ENCODE measurements around the gene RBBP8. TPM values are rescaled to one million over a fixed set of nuclear protein-coding genes. Genes with fewer than 3 reads are reported as not detected.
A peak's percentile ranks its signal among the peaks of the same experiment; 100 is the strongest.

Gene RBBP8
- total RNA-seq, 1 donor from 2014 or later, result 30.4 TPM

- H3K27me3 ChIP-seq, result no peaks in the 10 kb centered on the region
- TF ChIP-seq CTCF (IDR thresholded peaks at IDR 0.05), result no peak
- H3K36me3 ChIP-seq, result no peaks in the 10 kb centered on the region
- intact Hi-C loops (cut with DNase I), result no loop called here
- no peaks in the 10 kb centered on the region for H3K4me1 ChIP-seq
- DNase-seq (no peak), ATAC-seq (no peak)
- H3K27ac ChIP-seq, result no peak overlapping the region
- H3K9me3 ChIP-seq, result no peaks in the 10 kb centered on the region
- H3K4me3 ChIP-seq, result no peak overlapping the region
These were observed 8.5 kb upstream of the RBBP8 start for GRCh38 chr18:22924589-22924988.

GRCh38 chr18:22926454-22926853 is 6.7 kb upstream of the RBBP8 start:
- H3K27me3 ChIP-seq, result no peaks in the 10 kb centered on the region
- no peak overlapping the region for H3K27ac ChIP-seq
- H3K36me3 ChIP-seq, result no peaks in the 10 kb centered on the region
- intact Hi-C loops (cut with DNase I), result no loop called here
- H3K9me3 ChIP-seq, result no peaks in the 10 kb centered on the region
- ATAC-seq (no peak), DNase-seq (no peak)
- H3K4me3 ChIP-seq, result no peak overlapping the region
- no peak for TF ChIP-seq CTCF (IDR thresholded peaks at IDR 0.05)
- H3K4me1 ChIP-seq, result no peaks in the 10 kb centered on the region

- no peak for DNase-seq
- no peak for TF ChIP-seq CTCF (IDR thresholded peaks at IDR 0.05)
- no peak overlapping the region for H3K27ac ChIP-seq
These were observed 4.8 kb upstream of the RBBP8 start for GRCh38 chr18:22928339-22928738.

GRCh38 chr18:22930089-22930713 is 2.9 kb upstream of the RBBP8 start:
- H3K4me1 ChIP-seq, result no peaks in the 10 kb centered on the region
- ATAC-seq (peak; percentile 65), DNase-seq (peak; percentile 70)
- intact Hi-C loops (cut with DNase I), result no loop called here
- H3K36me3 ChIP-seq, result no peaks in the 10 kb centered on the region
- no peak overlapping the region for H3K4me3 ChIP-seq
- no peak overlapping the region for H3K27ac ChIP-seq
- no peaks in the 10 kb centered on the region for H3K9me3 ChIP-seq
- no peaks in the 10 kb centered on the region for H3K27me3 ChIP-seq
- TF ChIP-seq CTCF (IDR thresholded peaks at IDR 0.05), result peak; percentile 75

More at GRCh38 chr18:22928339-22928738, 4.8 kb upstream of the RBBP8 start:
- H3K9me3 ChIP-seq, result no peaks in the 10 kb centered on the region
- H3K36me3 ChIP-seq, result no peaks in the 10 kb centered on the region
- H3K4me1 ChIP-seq, result no peaks in the 10 kb centered on the region
- H3K27me3 ChIP-seq, result no peaks in the 10 kb centered on the region
- no peak overlapping the region for H3K4me3 ChIP-seq
- intact Hi-C loops (cut with DNase I), result no loop called here
- ATAC-seq, result no peak

GRCh38 chr18:22932885-22933205 is 283 bp upstream of the RBBP8 start:
- Histone ChIP-seq H3K36me3 (peaks cover 8% of the 10 kb centered on the region), H3K9me3 (no peaks in the 10 kb centered on the region), H3K4me1 (no peaks in the 10 kb centered on the region), H3K27me3 (no peaks in the 10 kb centered on the region), H3K4me3 (peak overlapping the region; percentile 74), H3K27ac (peak overlapping the region; percentile 88)
- ATAC-seq (peak; percentile 52), DNase-seq (no peak)
- TF ChIP-seq CTCF (IDR thresholded peaks at IDR 0.05), result no peak
- intact Hi-C loops (cut with DNase I), result no loop called here

- intact Hi-C loops (cut with DNase I), result no loop called here
- peak overlapping the region; percentile 74 for H3K4me3 ChIP-seq
These were observed 867 bp downstream of the RBBP8 start for GRCh38 chr18:22933966-22934423.

More at GRCh38 chr18:22933966-22934423, 867 bp downstream of the RBBP8 start:
- Histone ChIP-seq H3K27ac (peak overlapping the region; percentile 88), H3K27me3 (no peaks in the 10 kb centered on the region), H3K36me3 (peaks cover 15% of the 10 kb centered on the region), H3K4me1 (no peaks in the 10 kb centered on the region), H3K9me3 (no peaks in the 10 kb centered on the region)
- ATAC-seq (no peak), DNase-seq (no peak)
- TF ChIP-seq CTCF (IDR thresholded peaks at IDR 0.05), result no peak
